T47D (cell line): Measurements from ENCODE around the gene ANO4.
"Not testable (repeated sequence)": the region's sequence is repeated elsewhere in the genome, so short reads cannot be mapped to it uniquely, and the experiment has no call there.

Experiments
- DNase-seq, 2 experiments: peaks; one replicate each; pipeline versions ENCODE4 v3.0.0 to v3.0.0-alpha.2; 2011 to 2012; ENCODE audit warnings: low read depth in 1 of 2, low spot score in 1 of 2
- JUND ChIP-seq: IDR thresholded peaks from 2 replicates; pipeline ENCODE4 v1.6.1; 2012; ENCODE audit warnings: low read depth
- in situ Hi-C: cut with HindIII; loops from 2 replicates; pipeline ENCODE4 v1.10.0; 2016; ENCODE audit warnings: low sequenced_read_pairs, low pct_unique_long_range_greater_than_20kb

ANO4 gene

GRCh38 chr12:100901266-100901665 is 106.7 kb downstream of the ANO4 start:
- no peak for TF ChIP-seq JUND
- DNase-seq, result no peak
- in situ Hi-C loops, result no loop called here

GRCh38 chr12:100904270-100904669 is 109.7 kb downstream of the ANO4 start:
- no peak for DNase-seq
- TF ChIP-seq JUND, result no peak
- in situ Hi-C loops, result no loop called here

GRCh38 chr12:100908501-100908900 is 113.9 kb downstream of the ANO4 start:
- no peak for DNase-seq
- no peak for TF ChIP-seq JUND

GRCh38 chr12:100913872-100914592 is 119.5 kb downstream of the ANO4 start:
- TF ChIP-seq JUND, result no peak
- DNase-seq, result no peak
- in situ Hi-C loops, result no loop called here

More at GRCh38 chr12:100908501-100908900, 113.9 kb downstream of the ANO4 start:
- in situ Hi-C loops, result no loop called here

GRCh38 chr12:100919116-100919515 is 124.5 kb downstream of the ANO4 start:
- no peak for TF ChIP-seq JUND
- DNase-seq, result no peak
- in situ Hi-C loops, result no loop called here

GRCh38 chr12:100920493-100920892 is 125.9 kb downstream of the ANO4 start:
- no peak for TF ChIP-seq JUND
- in situ Hi-C loops, result no loop called here
- DNase-seq, result no peak

GRCh38 chr12:100926669-100927248 is 132.2 kb downstream of the ANO4 start:
- in situ Hi-C loops, result no loop called here
- TF ChIP-seq JUND, result no peak
- DNase-seq, result peak in 1 of 2 experiments; percentile 43

- no peak for DNase-seq
- no peak for TF ChIP-seq JUND
- in situ Hi-C loops, result no loop called here
Measured at GRCh38 chr12:100927826-100928225, 133.2 kb downstream of the ANO4 start.

- in situ Hi-C loops, result no loop called here
- TF ChIP-seq JUND, result no peak
- DNase-seq, result no peak
Measured at GRCh38 chr12:100932571-100932970, 138.0 kb downstream of the ANO4 start.

GRCh38 chr12:100933531-100933930 is 139.0 kb downstream of the ANO4 start:
- DNase-seq, in situ Hi-C loops: not testable (repeated sequence)

GRCh38 chr12:100935929-100936328 is 141.4 kb downstream of the ANO4 start:
- in situ Hi-C loops, result no loop called here

GRCh38 chr12:100936661-100937060 is 142.1 kb downstream of the ANO4 start:
- no peak for DNase-seq
- in situ Hi-C loops, result no loop called here
- no peak for TF ChIP-seq JUND

More at GRCh38 chr12:100935929-100936328, 141.4 kb downstream of the ANO4 start:
- no peak for DNase-seq
- TF ChIP-seq JUND, result no peak

- in situ Hi-C loops, result no loop called here
- no peak for TF ChIP-seq JUND
- DNase-seq, result no peak
Measured at GRCh38 chr12:100940503-100940902, 145.9 kb downstream of the ANO4 start.
